HepG2 (cell line): ENCODE results near the gene MCF2L. TPM values are rescaled to one million over a fixed set of nuclear protein-coding genes. Genes with fewer than 3 reads are reported as not detected.

Source experiments
- ARHGAP35 ChIP-seq: sonication (generic); formaldehyde crosslinking; IDR thresholded peaks from 2 replicates; pipeline ENCODE4 v1.9.0; 2022; ENCODE audit warnings: mild to moderate bottlenecking, inconsistent platforms, moderate library complexity, missing genetic modification reagents, borderline replicate concordance
- KMT2B ChIP-seq: IDR thresholded peaks from 2 replicates; pipeline ENCODE4 v1.6.1; 2016; ENCODE audit warnings: missing genetic modification reagents, missing compliant biosample characterization
- MTERF4 ChIP-seq: sonication (generic); formaldehyde crosslinking; IDR thresholded peaks from 2 replicates; pipeline ENCODE4 v1.8.0; 2023; ENCODE audit warnings: mild to moderate bottlenecking, missing genetic modification reagents
- polyA plus RNA-seq, 8 experiments: library from polyadenylated mRNA; depleted of rRNA in 3 of 8; stranded (reverse) in 7 of 8; unstranded in 1 of 8; fragments of >200 nt; fragmentation: Illumina TruSeq in 4 of 8; extraction: Trizol in 4 of 8; gene quantifications; 2 replicates each; pipeline versions ENCODE4 v1.2.1 to v1.2.3, GENCODE V29; 2011 to 2016; ENCODE audit warnings: low read depth in 4 of 8, missing spikeins in 1 of 8, mixed read lengths in 1 of 8; ENCODE audit not compliant: insufficient read depth in 1 of 8
- total RNA-seq, 5 experiments: library from RNA; depleted of rRNA; stranded (reverse); fragments of >200 nt; fragmentation: Illumina TruSeq; extraction: Trizol; gene quantifications; 2 replicates each; pipeline ENCODE4 v1.2.3, GENCODE V29; 2016; ENCODE audit warnings: low read depth in 1 of 5
- TF ChIP-seq, protein P1 (sequence below): IDR thresholded peaks from 2 replicates; pipeline ENCODE4 v1.4.0; 2020; ENCODE audit warnings: mild to moderate bottlenecking, missing genetic modification reagents
- TF ChIP-seq, protein P2 (sequence below): sonication (generic); formaldehyde crosslinking; IDR thresholded peaks from 2 replicates; pipeline ENCODE4 v1.4.0; 2020; ENCODE audit warnings: missing genetic modification reagents, low read depth, mild to moderate bottlenecking, borderline replicate concordance

Gene MCF2L
- total and polyA plus RNA-seq, 2 of the 13 experiments (the other 11 are each of a cell fraction or from before 2014, with no cell fraction given): 19.4 to 28.4 TPM

GRCh38 chr13:112928972-112929782, 39.8 kb upstream of the MCF2L start (continued):
- no peak for TF ChIP-seq MTERF4 (CRISPR knock-in tag)
- TF ChIP-seq KMT2B: 0 out of 2 replicates have a peak, but pooled peaks have one; percentile 44
- TF ChIP-seq, protein P1, sequence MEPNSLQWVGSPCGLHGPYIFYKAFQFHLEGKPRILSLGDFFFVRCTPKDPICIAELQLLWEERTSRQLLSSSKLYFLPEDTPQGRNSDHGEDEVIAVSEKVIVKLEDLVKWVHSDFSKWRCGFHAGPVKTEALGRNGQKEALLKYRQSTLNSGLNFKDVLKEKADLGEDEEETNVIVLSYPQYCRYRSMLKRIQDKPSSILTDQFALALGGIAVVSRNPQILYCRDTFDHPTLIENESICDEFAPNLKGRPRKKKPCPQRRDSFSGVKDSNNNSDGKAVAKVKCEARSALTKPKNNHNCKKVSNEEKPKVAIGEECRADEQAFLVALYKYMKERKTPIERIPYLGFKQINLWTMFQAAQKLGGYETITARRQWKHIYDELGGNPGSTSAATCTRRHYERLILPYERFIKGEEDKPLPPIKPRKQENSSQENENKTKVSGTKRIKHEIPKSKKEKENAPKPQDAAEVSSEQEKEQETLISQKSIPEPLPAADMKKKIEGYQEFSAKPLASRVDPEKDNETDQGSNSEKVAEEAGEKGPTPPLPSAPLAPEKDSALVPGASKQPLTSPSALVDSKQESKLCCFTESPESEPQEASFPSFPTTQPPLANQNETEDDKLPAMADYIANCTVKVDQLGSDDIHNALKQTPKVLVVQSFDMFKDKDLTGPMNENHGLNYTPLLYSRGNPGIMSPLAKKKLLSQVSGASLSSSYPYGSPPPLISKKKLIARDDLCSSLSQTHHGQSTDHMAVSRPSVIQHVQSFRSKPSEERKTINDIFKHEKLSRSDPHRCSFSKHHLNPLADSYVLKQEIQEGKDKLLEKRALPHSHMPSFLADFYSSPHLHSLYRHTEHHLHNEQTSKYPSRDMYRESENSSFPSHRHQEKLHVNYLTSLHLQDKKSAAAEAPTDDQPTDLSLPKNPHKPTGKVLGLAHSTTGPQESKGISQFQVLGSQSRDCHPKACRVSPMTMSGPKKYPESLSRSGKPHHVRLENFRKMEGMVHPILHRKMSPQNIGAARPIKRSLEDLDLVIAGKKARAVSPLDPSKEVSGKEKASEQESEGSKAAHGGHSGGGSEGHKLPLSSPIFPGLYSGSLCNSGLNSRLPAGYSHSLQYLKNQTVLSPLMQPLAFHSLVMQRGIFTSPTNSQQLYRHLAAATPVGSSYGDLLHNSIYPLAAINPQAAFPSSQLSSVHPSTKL: peak; percentile 74
- TF ChIP-seq, protein P2, sequence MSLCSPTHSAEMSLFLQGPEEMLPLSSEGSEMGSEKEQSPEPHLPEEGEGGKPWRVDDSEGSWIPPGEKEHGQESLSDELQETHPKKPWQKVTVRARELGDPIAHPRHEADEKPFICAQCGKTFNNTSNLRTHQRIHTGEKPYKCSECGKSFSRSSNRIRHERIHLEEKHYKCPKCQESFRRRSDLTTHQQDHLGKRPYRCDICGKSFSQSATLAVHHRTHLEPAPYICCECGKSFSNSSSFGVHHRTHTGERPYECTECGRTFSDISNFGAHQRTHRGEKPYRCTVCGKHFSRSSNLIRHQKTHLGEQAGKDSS (CRISPR knock-in tag): peak; percentile 86
- TF ChIP-seq ARHGAP35 (CRISPR knock-in tag): no peak
